Activated naive CD8-positive, alpha-beta T cell treated with anti-CD3 and anti-CD28 coated beads, Interleukin-2, amount 50 U/mL, for 24 hours (primary cell): Measurements from ENCODE around the gene CELF1.

Source experiments
- ATAC-seq: fragments of 150-1000 bp; cut with Tn5 transposase; one replicate; pipeline ENCODE4 v1.10.0; 2021
- DNase-seq: peaks from one replicate; pipeline ENCODE4 v3.0.0; 2021
- H3K27ac Mint-ChIP-seq: one replicate; pipeline ENCODE4 v1.8.0; 2021; ENCODE audit warnings: mild to moderate bottlenecking, mixed read lengths
- H3K27me3 Mint-ChIP-seq: one replicate; pipeline ENCODE4 v1.8.0; 2021; ENCODE audit warnings: mixed read lengths
- H3K36me3 Mint-ChIP-seq: one replicate; pipeline ENCODE4 v1.8.0; 2021; ENCODE audit warnings: low read depth, mixed read lengths
- H3K4me1 Mint-ChIP-seq: one replicate; pipeline ENCODE4 v1.8.0; 2021; ENCODE audit warnings: mixed read lengths
- H3K4me3 Mint-ChIP-seq: one replicate; pipeline ENCODE4 v1.8.0; 2021; ENCODE audit warnings: mild to moderate bottlenecking, moderate library complexity, mixed read lengths
- H3K9me3 Mint-ChIP-seq: one replicate; pipeline ENCODE4 v1.8.0; 2021; ENCODE audit warnings: mixed read lengths

CELF1 gene

DNA sequence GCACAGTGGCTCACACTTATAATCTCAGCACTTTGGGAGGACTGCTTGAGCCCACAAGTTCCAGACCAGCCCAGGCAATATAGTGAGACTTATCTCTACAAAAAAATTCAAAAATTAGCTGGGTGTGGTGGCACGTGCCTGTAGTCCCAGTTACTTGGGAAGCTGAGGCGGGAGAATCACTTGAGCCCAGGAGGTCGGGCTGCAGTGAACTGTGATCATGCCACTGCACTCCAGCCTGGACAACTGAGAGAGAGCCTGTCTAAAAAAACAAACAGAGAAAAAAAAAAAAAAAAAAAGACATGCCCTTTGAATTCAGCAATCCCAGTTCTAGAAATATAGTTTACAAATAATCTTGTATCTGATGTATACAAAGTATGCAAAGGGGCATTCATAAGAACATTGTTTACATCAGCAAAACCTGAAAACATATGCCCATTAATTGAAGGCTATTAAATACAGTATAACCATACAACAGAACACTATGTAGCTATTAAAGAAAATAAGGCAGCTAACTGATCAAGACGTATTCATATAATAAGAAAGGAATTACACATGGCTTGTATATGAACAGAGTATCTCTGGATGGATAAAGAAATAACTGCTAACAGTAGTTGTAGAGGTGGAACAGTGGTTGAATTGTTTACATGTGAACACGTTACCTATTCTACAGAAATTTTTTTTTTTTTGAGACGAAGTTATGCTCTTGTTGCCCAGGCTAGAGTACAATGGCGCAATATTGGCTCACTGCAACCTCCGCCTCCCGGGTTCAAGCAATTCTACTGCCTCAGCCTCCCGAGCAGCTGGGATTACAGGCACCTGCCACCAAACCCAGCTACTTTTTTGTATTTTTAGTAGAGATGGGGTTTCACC lies 35.7 kb downstream of the CELF1 start:
- H3K36me3 Mint-ChIP-seq: peaks cover 9% of the 10 kb centered on the region
- H3K4me3 Mint-ChIP-seq: no peak overlapping the region
- no peaks in the 10 kb centered on the region for H3K9me3 Mint-ChIP-seq
- peaks cover 81% of the 10 kb centered on the region for H3K4me1 Mint-ChIP-seq
- H3K27me3 Mint-ChIP-seq: no peaks in the 10 kb centered on the region
- H3K27ac Mint-ChIP-seq: no peak overlapping the region
- DNase-seq: no peak
- no peak for ATAC-seq

DNA sequence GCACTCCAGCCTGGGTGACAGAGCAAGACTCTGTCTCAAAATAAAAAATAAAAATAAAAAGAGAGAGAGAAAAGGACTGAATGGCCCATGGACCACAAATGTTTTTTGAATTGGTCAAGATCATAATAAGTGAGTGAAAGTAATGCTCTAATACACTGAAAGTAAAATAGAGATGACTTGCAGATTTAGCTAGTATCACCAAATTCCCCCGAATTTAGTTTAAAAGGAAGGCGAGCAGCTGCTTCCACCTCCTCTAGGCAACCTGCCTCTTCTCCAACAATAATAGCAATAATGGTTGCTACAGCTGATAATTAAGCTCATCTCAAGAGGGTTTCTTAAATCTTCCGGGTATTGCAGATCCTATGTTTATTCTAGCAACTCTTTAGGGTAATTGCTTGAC lies 36.8 kb downstream of the CELF1 start:
- Mint-ChIP-seq H3K36me3 (peaks cover 9% of the 10 kb centered on the region), H3K4me1 (peaks cover 83% of the 10 kb centered on the region), H3K9me3 (no peaks in the 10 kb centered on the region), H3K27ac (peak overlapping the region; percentile 52), H3K4me3 (no peak overlapping the region), H3K27me3 (no peaks in the 10 kb centered on the region)
- DNase-seq: no peak
- ATAC-seq: no peak

DNA sequence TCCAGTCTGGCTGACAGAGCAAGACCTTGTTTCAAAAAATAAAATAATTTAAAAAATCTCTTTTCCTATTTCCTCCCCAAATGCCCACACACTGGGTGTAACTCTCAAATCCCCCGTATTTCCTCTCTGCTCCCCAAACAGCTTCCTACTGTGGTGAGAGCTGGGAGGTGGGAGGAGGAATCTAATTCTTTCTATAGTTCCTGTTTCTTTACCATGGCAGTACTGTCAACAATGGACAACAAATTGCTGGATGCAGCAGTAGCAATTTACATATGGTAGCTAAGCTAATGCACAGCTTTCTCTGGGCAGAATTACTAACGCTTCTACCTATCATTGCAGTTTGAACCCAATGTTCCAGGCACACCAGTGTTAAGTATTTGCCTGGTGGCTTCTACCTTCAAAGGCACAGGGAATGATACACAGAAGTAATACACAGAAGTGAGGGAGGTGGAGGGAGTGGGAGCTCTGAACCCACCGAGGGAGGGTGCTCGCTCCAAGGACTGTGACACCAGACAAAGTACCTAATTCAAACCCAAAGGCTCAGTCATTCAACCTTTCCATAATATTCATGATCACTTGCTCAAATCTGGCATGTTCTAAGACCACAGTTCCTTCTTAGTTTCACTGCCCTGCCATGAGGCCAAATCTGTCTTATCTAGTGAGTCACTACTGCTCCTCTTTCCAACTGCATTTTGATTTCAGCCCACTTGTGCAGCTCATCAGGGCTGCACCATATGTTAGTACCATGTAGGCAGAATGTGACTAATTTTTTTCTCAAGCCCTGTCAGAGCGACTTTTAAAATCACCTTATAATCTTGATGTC lies 37.9 kb downstream of the CELF1 start:
- Mint-ChIP-seq H3K27ac (peak overlapping the region; percentile 89), H3K27me3 (no peaks in the 10 kb centered on the region), H3K36me3 (peaks cover 9% of the 10 kb centered on the region), H3K4me1 (peaks cover 91% of the 10 kb centered on the region), H3K4me3 (peak overlapping the region; percentile 44), H3K9me3 (no peaks in the 10 kb centered on the region)
- ATAC-seq (peak; percentile 99), DNase-seq (peak; percentile 39)

DNA sequence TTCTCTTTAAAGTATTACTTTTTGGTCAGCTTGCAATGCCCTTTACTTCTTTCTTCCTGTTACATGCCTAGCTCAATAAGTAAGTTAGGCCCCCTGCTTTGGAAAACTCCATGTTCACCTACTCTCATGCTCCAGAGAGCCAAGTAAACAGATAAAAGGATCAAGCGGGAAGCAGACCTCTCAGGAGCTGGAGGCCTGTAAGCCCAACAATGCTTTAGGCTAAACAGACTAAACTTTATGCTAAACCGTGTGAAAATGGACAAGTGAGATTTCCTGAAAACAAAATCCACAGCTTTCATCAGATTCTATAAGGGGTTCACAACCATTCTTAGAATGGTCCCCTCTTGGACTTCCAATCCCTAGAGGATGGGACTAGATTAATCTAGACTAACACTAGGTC lies 40.2 kb downstream of the CELF1 start:
- peaks cover 7% of the 10 kb centered on the region for H3K36me3 Mint-ChIP-seq

DNA sequence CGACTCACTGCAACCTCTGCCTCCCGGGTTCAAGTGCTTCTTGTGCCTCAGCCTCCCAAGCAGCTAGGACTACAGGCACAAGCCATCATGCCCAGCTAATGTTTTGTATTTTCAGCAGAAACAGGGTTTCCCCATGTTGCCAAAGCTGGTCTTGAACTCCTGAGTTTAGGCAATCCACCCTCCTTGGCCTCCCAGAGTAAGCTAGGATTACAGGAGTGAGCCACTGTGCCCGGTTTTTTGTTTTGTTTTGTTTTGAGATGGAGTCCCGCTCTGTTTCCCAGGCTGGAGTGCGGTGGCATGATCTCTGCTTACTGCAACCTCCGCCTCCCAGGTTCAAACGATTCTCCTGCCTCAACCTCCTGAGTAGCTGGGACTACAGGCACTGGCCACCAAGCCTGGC lies 41.0 kb downstream of the CELF1 start:
- Mint-ChIP-seq H3K27ac (no peak overlapping the region), H3K4me1 (peaks cover 97% of the 10 kb centered on the region), H3K27me3 (no peaks in the 10 kb centered on the region), H3K36me3 (peaks cover 7% of the 10 kb centered on the region), H3K9me3 (no peaks in the 10 kb centered on the region), H3K4me3 (no peak overlapping the region)
- ATAC-seq (no peak), DNase-seq (no peak)

More for the DNA sequence above, 40.2 kb downstream of the CELF1 start:
- Mint-ChIP-seq H3K4me1 (peaks cover 94% of the 10 kb centered on the region), H3K4me3 (no peak overlapping the region), H3K27me3 (no peaks in the 10 kb centered on the region), H3K27ac (peak overlapping the region; percentile 46), H3K9me3 (no peaks in the 10 kb centered on the region)
- ATAC-seq (no peak), DNase-seq (no peak)

DNA sequence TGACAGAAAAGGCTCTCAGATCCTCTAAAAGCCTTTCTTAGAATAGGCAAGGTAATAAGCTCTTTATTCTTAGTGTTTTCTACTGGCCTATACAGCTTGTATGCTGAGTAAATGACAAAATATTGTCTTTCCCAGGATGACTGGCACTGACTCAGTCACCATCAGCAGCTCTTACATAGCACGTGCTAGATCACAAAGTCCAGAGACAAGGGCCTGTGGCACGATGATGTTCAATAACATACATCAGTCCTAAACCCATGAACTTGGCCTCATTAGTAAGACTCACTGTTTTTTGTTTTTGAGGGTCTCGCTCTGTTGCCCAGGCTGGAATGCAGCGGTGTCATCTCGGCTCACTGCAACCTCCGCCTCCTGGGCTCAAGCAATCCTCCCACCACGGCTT lies 42.7 kb downstream of the CELF1 start:
- no peak overlapping the region for H3K4me3 Mint-ChIP-seq
- H3K4me1 Mint-ChIP-seq: peaks cover 94% of the 10 kb centered on the region
- H3K27ac Mint-ChIP-seq: peak overlapping the region; percentile 48
- H3K27me3 Mint-ChIP-seq: no peaks in the 10 kb centered on the region
- H3K36me3 Mint-ChIP-seq: peaks cover 12% of the 10 kb centered on the region
- DNase-seq: no peak
- no peaks in the 10 kb centered on the region for H3K9me3 Mint-ChIP-seq
- peak; percentile 66 for ATAC-seq

DNA sequence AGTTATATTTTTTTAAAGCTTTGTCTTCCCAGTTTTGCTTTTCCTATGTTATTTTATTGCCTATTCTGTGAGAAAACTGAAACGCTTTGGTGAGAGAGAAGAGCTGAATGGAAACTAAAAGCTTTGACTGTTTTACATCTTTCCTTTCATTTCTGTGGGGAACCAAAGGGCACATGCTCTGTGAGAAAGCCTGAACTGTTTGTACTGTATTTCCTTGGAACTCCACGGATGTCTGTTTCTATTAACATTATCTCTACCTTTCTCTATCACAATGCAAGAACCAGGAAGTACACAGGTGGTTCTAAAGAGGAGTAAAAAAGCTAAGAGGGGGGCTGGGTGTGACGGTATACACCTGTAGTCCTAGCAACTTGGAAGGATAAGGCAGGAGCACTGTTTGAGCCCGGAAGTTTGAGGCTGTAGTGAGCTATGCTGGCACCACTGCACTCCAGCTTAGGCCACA lies 43.8 kb downstream of the CELF1 start:
- DNase-seq (no peak), ATAC-seq (peak; percentile 53)
- H3K27ac Mint-ChIP-seq: peak overlapping the region; percentile 76
- H3K27me3 Mint-ChIP-seq: no peaks in the 10 kb centered on the region
- peaks cover 89% of the 10 kb centered on the region for H3K4me1 Mint-ChIP-seq
- H3K4me3 Mint-ChIP-seq: no peak overlapping the region
- peaks cover 13% of the 10 kb centered on the region for H3K36me3 Mint-ChIP-seq
- H3K9me3 Mint-ChIP-seq: no peaks in the 10 kb centered on the region

DNA sequence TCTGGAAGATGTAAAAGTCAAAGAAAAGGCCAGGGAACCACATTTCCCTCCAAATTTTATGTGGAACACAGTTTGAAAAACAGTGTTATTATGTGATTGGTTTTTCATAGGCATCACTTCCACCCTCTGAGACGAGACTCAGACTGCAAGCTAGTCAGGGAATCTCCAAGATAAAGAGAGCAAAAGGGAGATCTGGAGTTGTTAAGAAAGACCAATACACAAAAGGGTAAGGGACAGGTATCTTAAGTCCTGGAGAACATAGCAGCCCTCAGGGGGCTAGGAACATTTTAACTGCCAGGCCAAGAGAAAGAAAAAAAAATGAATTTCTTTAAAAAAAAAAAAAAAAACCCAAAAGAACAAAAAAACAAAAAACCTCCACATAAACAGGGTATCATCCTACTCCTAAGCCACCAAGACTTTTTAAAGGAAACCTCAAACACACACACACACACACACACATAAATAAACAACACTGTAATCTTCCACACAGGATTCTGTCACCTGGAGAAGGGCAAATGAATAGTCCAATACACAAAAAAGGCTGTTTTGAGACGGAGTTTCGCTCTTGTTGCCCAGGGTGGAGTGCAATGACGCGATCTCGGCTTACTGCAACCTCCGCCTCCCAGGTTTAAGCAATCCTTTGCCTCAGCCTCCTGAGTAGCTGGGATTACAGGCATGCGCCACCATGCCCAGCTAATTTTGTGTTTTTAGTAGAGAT lies 44.5 kb downstream of the CELF1 start:
- DNase-seq (no peak), ATAC-seq (no peak)
- Mint-ChIP-seq H3K27ac (peak overlapping the region; percentile 59), H3K27me3 (no peaks in the 10 kb centered on the region), H3K36me3 (peaks cover 15% of the 10 kb centered on the region), H3K4me1 (peaks cover 89% of the 10 kb centered on the region), H3K9me3 (no peaks in the 10 kb centered on the region), H3K4me3 (no peak overlapping the region)

DNA sequence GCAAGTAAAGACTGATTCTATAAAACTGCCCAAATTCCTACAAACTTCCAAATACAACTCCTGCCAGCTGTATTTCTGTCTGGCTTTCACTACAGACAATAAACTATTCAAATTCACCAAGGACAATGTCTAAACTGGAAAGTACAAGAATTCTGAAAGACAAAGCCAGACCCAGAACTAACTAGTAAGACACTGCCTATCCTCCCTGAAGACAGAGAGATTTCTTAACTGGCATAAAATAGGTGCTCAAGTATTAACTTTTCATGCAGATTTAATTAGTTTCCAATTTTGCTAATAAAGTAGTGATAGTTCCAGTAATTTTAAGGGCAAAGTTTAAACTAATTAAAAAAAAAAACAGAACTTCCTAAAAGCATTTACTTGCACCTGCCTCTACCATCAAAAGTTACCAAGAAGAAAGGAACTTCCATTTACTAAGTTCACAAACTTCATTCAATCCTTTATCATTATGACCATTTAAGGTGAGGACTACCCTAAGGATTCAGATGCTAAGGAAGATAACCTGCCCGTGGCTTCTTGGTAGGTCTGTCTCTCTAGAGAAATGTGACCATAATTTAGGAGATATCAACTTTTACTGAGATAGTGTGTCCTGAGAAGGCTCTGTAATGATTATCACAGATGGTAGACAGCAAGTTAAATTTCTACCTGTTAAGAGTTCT lies 45.2 kb downstream of the CELF1 start:
- Mint-ChIP-seq H3K27ac (peak overlapping the region; percentile 59), H3K9me3 (no peaks in the 10 kb centered on the region), H3K27me3 (no peaks in the 10 kb centered on the region), H3K4me1 (peaks cover 89% of the 10 kb centered on the region), H3K4me3 (no peak overlapping the region), H3K36me3 (peaks cover 17% of the 10 kb centered on the region)
- no peak for ATAC-seq
- DNase-seq: no peak

DNA sequence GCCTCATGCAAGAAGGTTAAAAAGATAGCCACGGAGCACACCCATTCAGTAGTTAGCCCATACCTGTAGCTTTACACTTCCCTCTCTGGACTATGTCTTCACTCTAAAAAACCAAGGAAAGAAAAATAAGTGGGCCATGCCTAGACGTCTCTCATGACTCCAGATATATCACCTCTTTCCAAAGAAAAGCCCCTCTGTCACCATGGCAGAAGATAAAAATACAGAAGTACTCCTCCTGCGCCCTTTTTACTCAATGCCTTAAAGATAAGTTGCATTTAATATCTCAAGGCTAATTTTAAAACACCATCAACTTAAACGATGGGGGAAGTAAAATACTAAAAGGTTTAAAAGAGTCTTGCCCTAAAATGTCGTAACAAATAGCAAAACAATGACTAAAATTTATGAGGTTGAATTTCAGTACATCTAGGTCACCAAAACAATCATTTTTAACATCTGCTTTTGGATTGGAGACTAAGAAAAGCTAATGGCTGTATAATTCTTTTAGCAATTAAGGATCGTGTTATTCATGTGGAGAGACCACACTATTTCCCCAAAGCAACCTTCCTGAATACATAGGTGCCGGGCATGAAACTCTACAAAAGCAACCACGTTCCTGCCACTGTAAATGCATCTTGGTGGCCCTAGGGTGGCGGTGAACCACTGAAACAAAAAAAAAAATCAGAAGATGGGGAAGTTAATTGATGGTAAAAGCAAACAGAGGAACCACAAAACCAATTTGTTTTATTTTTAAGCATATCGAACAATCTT lies 46.0 kb downstream of the CELF1 start:
- Mint-ChIP-seq H3K27me3 (no peaks in the 10 kb centered on the region), H3K4me3 (peak overlapping the region; percentile 12), H3K4me1 (peaks cover 83% of the 10 kb centered on the region), H3K36me3 (peaks cover 21% of the 10 kb centered on the region), H3K9me3 (no peaks in the 10 kb centered on the region), H3K27ac (peak overlapping the region; percentile 37)
- DNase-seq: no peak
- ATAC-seq: no peak

DNA sequence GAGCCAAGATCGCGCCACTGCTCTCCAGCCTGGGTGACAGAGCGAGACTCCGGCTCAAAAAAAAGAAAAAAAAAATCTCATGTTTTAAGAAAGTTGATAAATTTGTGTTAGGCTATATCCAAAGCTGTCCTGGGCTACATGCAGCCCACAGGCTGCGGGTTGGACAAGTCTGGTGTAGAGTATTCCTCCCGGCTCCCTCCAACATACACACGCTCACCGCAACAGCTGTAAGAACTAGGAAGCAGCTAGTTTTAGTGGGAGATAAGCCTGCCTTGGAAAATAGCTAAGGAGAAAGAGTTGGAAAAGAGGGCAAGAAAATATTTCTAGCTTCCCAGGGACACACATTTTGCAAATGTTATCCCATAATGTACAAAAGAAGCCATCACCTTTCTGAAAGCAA lies 46.6 kb downstream of the CELF1 start:
- no peak for ATAC-seq
- no peaks in the 10 kb centered on the region for H3K9me3 Mint-ChIP-seq
- H3K27ac Mint-ChIP-seq: no peak overlapping the region
- peaks cover 21% of the 10 kb centered on the region for H3K36me3 Mint-ChIP-seq
- H3K4me3 Mint-ChIP-seq: no peak overlapping the region
- no peaks in the 10 kb centered on the region for H3K27me3 Mint-ChIP-seq
- DNase-seq: no peak
- peaks cover 77% of the 10 kb centered on the region for H3K4me1 Mint-ChIP-seq

DNA sequence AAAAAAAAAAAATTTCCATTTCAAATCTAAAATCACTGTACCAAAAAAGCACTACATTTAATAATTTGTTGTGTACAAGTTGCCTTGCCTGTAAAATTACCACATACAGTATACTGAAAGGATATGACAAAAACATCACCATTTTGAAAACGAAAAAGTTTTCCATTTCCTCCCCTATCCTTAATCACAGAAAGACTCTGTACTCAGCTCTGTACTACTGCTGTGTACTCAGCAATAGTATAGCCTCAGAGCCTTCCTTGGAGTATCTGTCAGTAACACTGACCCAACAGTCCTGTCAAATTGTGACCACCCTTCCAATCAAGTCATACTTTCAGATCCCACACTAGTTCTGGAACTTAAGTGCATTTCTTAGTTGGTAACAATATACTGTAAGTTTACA lies 48.0 kb downstream of the CELF1 start:
- no peak for DNase-seq
- no peak for ATAC-seq
- no peaks in the 10 kb centered on the region for H3K9me3 Mint-ChIP-seq
- no peak overlapping the region for H3K4me3 Mint-ChIP-seq
- H3K27me3 Mint-ChIP-seq: no peaks in the 10 kb centered on the region
- peaks cover 28% of the 10 kb centered on the region for H3K36me3 Mint-ChIP-seq
- H3K4me1 Mint-ChIP-seq: peaks cover 75% of the 10 kb centered on the region
- H3K27ac Mint-ChIP-seq: peak overlapping the region; percentile 44

DNA sequence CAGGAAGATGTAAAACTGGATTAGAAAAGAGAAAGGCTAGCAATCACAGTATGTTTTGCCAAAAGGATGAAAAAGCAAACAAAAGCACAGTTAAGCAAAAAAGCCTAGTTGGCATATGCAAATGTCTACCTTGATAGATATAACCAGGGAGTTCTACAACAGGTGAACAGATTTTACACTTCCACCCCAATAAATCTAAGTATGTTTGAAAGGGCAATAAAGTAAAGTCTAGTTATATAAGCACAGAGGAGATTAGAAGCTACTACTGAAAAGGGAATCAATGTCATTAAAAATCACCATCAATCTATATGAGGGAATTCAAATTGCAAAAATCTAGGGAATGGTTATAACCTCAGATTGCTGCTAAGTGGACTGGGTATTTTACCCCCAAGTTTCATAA lies 49.7 kb downstream of the CELF1 start:
- DNase-seq (no peak), ATAC-seq (no peak)
- Mint-ChIP-seq H3K4me3 (no peak overlapping the region), H3K27ac (no peak overlapping the region), H3K9me3 (no peaks in the 10 kb centered on the region), H3K27me3 (no peaks in the 10 kb centered on the region), H3K36me3 (peaks cover 38% of the 10 kb centered on the region), H3K4me1 (peaks cover 66% of the 10 kb centered on the region)
